Stimulated activated CD4-positive, alpha-beta T cell treated with anti-CD3 and anti-CD28 coated beads, Interleukin-2, amount 100 ng/mL, for 48 hours (primary cell): ENCODE measurements around the gene GSPT1.

ENCODE experiments used
- DNase-seq, 2 donors: peaks; one replicate each; pipeline ENCODE4 v3.0.0-alpha.2; 2020

GSPT1 gene

GRCh38 chr16:11909653-11910545, 5.9 kb downstream of the GSPT1 start:
- DNase-seq: no peak

DNA sequence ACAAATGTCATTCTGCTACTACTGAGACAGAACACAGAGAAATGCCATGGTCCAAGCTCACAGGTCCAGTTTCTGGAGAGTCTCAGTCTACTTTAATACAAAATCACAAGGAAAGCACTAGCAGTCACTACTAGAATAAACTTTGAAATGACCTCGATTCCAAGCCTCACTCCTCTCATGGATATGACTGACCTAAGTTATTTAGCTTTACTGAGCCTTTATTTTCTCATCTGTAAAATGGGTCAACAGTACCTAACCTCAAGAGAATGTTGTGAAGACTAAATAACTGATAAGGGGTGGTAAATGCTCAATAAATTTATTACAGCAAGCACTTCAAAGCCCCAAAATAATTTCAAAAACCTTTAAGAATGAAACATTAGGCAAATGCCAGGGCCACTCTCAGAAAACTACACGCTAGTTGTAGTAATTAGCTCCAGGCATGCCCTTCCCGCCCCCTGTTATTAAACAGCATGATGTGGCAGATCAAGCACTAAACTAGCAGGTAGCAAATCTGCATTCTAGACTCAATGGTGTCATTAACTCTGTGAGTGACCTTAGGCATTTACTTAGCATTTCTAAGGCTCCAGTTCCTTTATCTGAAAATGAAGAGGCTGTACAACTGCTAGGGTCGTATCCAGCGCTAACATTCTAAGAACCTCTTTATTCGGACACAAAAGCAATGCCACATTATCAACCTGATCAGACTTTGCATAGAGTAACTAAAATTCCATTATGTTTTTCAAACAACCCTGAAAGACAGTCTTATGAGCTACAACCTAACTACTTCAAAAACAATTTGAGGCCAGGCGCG, 8.4 kb downstream of the GSPT1 start:
- DNase-seq: no peak

GRCh38 chr16:11903906-11904305, 11.8 kb downstream of the GSPT1 start:
- no peak for DNase-seq

DNA sequence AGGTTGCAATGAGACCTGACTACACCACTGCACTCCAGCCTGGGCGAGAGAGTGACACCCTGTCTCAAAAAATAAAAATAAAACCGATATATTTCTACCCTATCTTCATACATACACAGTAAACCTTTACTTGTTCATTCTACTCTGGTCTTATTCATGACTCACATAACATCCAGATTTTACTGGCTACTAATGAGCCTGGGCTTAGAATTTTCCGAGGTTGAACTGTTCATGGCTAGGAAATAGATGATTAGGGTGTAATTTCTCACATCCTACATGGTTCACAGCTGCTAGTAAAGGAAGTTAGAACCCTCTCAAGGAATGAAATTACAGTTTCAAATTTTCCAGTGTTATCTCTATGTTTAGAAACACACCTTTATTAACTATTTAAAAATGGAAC, 14.7 kb downstream of the GSPT1 start:
- DNase-seq: no peak

- no peak for DNase-seq
Observed at GRCh38 chr16:11896486-11897176, 19.1 kb downstream of the GSPT1 start.

- no peak for DNase-seq
Observed at GRCh38 chr16:11893571-11893970, 22.2 kb downstream of the GSPT1 start.

DNA sequence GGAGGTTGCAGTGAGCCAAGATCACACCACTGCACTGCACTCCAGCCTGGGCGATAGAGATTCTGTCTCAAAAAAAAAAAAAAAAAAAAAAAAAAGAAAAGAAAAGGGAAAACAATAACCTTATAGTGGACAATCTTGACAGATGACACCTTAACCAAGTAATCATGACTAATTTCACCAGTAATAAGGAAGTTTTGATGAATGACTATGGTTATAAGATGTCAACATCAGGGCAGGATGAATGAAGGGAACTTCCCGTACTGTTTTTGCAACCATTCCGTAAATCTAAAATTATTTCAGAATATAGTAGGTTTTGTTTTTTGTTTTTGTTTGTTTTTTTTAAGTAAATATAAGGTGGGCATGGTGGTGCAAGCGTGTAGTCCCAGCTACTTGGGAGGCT, 23.0 kb downstream of the GSPT1 start:
- no peak for DNase-seq

GRCh38 chr16:11890231-11890965, 25.4 kb downstream of the GSPT1 start:
- DNase-seq: no peak

DNA sequence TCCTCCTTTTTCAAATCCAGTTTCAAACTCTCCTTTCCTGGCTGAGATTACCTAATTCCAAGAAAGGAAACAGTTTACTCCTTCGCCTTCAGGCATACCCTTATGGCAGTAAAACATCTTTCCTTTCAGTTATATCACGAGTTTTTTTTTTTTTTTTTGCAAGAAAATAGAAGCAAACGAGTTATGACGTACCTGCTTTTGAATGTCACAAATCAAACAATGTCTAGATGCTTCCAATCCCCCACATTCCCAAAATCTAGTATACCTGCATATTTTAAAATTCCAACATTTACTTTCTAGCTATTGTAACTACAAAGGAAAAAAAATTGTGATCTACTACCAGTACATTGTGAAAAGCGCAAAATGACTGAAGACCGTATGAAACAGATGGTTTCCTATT, 28.9 kb downstream of the GSPT1 start:
- DNase-seq: no peak

DNA sequence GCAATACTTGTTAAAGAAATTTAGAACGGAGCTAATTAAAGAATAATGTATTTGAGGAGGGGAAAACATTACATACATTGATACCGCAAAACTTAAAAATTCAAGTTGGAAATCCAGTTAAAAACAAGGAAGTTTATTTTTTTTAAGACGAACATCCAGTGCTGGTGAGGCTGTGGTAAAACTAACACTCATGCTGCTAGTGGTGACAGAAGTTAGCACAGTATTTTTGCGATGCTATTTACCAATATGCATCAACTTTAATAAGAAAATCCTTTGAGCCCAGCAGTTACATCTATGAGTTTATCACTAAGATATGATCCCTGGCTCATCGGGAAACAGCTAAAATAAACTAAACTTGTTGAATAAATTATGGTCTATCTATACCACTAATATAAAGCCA, 31.7 kb downstream of the GSPT1 start:
- DNase-seq: no peak

GRCh38 chr16:11880007-11880406, 35.7 kb downstream of the GSPT1 start:
- DNase-seq: no peak

- DNase-seq: no peak
Observed at GRCh38 chr16:11877374-11877773, 38.4 kb downstream of the GSPT1 start.

- DNase-seq: no peak
Observed at GRCh38 chr16:11876306-11876705, 39.5 kb downstream of the GSPT1 start.

- no peak for DNase-seq
Observed at GRCh38 chr16:11875721-11876120, 40.0 kb downstream of the GSPT1 start.

- no peak for DNase-seq
Observed at GRCh38 chr16:11871193-11871592, 44.6 kb downstream of the GSPT1 start.

DNA sequence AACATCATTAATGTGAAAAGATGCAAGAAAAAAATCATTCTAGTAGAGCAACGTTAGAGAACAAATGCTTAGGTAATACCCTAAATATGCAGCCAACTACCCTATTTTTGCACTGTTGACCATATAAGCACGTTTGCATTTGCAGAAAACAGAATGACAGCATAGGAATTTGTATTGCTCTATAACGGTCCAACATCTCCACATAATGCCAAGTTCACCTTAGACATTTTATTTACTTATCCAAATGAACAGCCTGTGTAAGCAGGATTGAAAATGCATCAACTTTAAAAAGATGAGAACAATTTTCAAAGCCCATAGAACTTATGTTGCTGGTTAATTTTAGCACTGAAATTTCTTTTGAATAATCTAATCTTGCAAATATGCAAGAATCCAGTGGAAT, 45.4 kb downstream of the GSPT1 start:
- DNase-seq: no peak

DNA sequence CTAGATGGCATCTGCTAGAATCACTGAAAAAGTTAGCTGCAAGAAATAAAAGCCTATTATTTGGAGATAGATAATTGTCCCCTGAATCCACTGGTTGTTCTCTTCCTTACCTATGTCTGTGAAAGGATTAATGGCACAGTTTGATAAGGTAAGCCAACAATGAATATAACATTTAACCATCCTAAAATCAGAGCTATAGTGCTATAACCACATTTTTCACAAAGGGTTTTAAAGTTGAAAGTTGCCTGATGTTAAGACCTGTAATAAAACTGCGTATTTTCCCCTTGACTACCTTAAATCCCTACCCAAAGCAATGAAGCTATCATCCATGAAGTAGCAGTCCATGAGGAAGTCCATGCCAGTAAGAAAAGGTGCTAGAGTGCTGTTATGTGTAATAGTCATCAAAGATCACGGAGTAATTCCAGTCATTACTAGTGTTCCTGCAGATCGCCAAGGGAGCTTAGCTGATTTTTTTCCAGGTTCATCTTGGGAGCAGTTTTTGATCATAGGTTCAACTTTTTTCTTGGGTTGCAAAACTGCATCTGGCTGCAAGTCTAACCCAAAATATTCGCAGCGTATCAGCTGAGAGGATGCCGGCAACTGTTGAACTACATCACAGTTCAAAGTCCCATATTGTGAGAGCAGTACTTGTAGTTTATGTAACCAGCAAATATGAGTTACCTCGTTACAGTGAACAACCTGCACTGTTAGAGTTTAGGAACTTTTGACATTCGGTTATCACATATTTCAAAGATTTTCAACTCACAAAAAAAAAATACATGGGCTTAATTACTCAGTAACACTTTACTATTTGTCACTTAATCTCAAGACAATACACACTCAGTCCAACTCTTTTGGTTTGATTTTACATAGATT, 46.2 kb downstream of the GSPT1 start:
- no peak for DNase-seq

DNA sequence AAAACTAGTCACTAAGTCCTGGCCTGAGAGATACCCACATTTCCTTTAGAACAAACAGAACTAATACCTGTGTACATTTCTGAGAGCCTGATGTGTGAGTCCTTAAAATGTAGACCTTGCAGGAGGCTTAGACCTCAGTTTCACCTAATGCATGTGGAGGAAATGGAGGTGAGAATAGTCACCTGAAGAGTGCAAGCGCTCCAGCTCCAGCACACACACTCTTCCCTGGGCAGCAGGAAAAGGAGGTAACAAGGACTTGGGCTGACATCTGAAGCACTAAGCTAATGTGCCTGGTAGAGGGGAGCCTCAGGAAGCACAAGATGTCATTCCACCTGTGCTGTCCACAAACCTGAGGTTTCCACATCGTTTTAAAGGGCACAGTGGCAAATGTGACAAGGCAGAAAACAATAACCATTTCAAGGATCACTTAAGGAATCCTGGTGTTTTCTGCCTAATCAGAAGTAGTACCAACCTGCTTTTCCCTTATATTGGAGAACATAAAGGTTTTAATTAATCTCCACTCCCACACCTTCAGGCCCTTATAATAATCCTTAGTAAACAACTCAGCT, 47.3 kb downstream of the GSPT1 start:
- no peak for DNase-seq

DNA sequence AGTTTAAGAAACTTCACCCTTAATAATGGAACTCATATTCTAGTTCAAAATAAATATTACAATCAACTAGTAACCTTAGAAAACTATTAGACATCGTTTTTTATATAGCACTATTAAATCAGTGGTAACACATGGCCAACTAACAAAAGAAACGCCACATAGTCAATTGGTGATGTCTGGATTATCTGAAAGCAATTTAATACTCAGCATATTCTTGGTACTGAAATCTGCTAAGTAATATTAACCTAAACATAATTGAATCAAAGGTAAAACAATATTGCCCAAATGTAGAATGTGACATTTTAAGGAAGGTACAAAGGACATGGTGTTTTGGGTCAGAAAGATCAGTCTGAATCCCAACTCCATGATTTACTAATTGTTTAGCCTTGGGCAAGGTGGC, 53.3 kb downstream of the GSPT1 start:
- no peak for DNase-seq

- no peak for DNase-seq
Observed at GRCh38 chr16:11857161-11857560, 58.6 kb downstream of the GSPT1 start.

- no peak for DNase-seq
Observed at GRCh38 chr16:11852092-11852809, 63.5 kb downstream of the GSPT1 start.
